Tibial nerve (tissue), 3 donors: ENCODE measurements around the gene ZNF287.

Experiments
- POLR2A ChIP-seq, 2 donors: fragments of 450-650 bp; IDR thresholded peaks; one replicate each; pipeline ENCODE4 v1.6.1; 2017; ENCODE audit warnings: antibody characterized with exemption in 2 of 2, mild to moderate bottlenecking in 2 of 2, moderate library complexity in 2 of 2
- TF ChIP-seq, protein P1 (sequence below), 5 experiments: fragments of 200-600 bp in 3 of 5; fragments of 450-650 bp in 2 of 5; sonication (generic) in 3 of 5; IDR thresholded peaks; one replicate each; pipeline ENCODE4 v1.5.1; 2016 to 2019; ENCODE audit warnings: antibody characterized with exemption in 5 of 5, mild to moderate bottlenecking in 3 of 5, moderate library complexity in 2 of 5

DNA sequence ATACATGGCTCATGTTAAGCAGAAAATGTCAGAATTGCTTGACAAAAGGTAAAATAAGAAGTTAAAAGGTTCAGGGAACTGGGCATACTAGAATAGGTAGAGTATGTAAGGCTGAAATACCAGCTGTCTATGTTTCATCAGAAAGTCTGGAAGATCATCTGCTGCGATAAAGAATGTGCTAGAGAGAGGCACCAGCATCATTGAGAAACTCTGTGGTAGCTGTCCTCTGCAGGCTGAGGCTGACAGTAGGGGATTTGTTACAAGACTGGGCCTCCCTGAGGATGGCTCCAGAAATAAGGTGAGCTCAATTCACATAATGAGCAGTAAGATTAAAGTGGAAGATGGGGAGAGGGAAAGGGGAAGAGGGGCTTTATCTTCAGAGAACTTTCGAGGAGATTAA, 4.5 kb upstream of the ZNF287 start:
- TF ChIP-seq, protein P1, sequence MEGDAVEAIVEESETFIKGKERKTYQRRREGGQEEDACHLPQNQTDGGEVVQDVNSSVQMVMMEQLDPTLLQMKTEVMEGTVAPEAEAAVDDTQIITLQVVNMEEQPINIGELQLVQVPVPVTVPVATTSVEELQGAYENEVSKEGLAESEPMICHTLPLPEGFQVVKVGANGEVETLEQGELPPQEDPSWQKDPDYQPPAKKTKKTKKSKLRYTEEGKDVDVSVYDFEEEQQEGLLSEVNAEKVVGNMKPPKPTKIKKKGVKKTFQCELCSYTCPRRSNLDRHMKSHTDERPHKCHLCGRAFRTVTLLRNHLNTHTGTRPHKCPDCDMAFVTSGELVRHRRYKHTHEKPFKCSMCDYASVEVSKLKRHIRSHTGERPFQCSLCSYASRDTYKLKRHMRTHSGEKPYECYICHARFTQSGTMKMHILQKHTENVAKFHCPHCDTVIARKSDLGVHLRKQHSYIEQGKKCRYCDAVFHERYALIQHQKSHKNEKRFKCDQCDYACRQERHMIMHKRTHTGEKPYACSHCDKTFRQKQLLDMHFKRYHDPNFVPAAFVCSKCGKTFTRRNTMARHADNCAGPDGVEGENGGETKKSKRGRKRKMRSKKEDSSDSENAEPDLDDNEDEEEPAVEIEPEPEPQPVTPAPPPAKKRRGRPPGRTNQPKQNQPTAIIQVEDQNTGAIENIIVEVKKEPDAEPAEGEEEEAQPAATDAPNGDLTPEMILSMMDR (IDR thresholded peaks at IDR 0.05): no peak
- TF ChIP-seq POLR2A (IDR thresholded peaks at IDR 0.05): no peak
